ENCODE measurements around the gene TMEM163. TPM values are rescaled to one million over a fixed set of nuclear protein-coding genes. Genes with fewer than 3 reads are reported as not detected.
A peak's percentile ranks its signal among the peaks of the same experiment; 100 is the strongest.

Gene TMEM163
- total RNA-seq, 4 donors from 2014 or later, result 0.27 to 4.7 (median 1.1) TPM

GRCh38 chr2:134461511-134461910 is 257.3 kb downstream of the TMEM163 start:
- no peaks in the 10 kb centered on the region for H3K27me3 ChIP-seq
- H3K36me3 ChIP-seq, result no peaks in the 10 kb centered on the region
- intact Hi-C loops (cut with DNase I), result no loop called here
- H3K4me3 ChIP-seq (replicated peaks in 1 of 3), result no peak overlapping the region
- no peaks in the 10 kb centered on the region for H3K9me3 ChIP-seq
- H3K27ac ChIP-seq, result no peak overlapping the region
- peaks cover 0 to 11% of the 10 kb centered on the region in 2 donors for H3K4me1 ChIP-seq
- no peak for TF ChIP-seq POLR2A (IDR thresholded peaks at IDR 0.05)
- TF ChIP-seq, protein P1, sequence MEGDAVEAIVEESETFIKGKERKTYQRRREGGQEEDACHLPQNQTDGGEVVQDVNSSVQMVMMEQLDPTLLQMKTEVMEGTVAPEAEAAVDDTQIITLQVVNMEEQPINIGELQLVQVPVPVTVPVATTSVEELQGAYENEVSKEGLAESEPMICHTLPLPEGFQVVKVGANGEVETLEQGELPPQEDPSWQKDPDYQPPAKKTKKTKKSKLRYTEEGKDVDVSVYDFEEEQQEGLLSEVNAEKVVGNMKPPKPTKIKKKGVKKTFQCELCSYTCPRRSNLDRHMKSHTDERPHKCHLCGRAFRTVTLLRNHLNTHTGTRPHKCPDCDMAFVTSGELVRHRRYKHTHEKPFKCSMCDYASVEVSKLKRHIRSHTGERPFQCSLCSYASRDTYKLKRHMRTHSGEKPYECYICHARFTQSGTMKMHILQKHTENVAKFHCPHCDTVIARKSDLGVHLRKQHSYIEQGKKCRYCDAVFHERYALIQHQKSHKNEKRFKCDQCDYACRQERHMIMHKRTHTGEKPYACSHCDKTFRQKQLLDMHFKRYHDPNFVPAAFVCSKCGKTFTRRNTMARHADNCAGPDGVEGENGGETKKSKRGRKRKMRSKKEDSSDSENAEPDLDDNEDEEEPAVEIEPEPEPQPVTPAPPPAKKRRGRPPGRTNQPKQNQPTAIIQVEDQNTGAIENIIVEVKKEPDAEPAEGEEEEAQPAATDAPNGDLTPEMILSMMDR (IDR thresholded peaks at IDR 0.05), result no peak
- WGBS, 2 donors, result 60 to 63% methylated on average over 5 to 6 of the region's 6 CpGs
- no peak for DNase-seq

DNA sequence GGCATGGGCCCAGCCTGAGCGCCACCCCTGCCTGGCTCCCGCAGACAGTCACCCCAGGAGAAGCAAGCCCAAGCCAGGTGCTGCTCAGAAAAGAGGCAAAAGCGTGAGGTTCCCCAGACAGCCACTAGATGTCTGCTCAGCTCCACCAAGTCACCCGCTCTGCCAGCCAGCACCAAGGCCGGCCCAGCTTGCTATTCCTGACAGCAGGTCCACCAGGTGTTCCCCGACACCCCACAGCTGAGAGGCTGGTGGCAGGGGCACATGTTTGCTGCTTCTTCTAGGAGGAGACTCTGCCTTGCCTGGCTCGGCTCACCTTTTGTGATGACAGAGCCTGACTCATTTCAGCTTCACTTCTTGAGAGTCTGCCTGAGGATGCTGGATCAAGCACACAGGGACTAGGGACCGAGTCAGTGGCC is 258.2 kb downstream of the TMEM163 start:
- Histone ChIP-seq H3K9me3 (no peaks in the 10 kb centered on the region), H3K4me1 (peaks cover 0 to 11% of the 10 kb centered on the region in 2 donors), H3K4me3 (replicated peaks in 1 of 3) (no peak overlapping the region), H3K27ac (no peak overlapping the region), H3K36me3 (no peaks in the 10 kb centered on the region), H3K27me3 (no peaks in the 10 kb centered on the region)
- intact Hi-C loops (cut with DNase I), result no loop called here
- peak; percentile 74 to 75 for DNase-seq
- WGBS, 2 donors, result 17 to 40% methylated on average over 1 to 8 of the region's 8 CpGs
- no peak for TF ChIP-seq POLR2A (IDR thresholded peaks at IDR 0.05)
- TF ChIP-seq, protein P1 (IDR thresholded peaks at IDR 0.05), result peak; percentile 23 to 79 (median 68)

DNA sequence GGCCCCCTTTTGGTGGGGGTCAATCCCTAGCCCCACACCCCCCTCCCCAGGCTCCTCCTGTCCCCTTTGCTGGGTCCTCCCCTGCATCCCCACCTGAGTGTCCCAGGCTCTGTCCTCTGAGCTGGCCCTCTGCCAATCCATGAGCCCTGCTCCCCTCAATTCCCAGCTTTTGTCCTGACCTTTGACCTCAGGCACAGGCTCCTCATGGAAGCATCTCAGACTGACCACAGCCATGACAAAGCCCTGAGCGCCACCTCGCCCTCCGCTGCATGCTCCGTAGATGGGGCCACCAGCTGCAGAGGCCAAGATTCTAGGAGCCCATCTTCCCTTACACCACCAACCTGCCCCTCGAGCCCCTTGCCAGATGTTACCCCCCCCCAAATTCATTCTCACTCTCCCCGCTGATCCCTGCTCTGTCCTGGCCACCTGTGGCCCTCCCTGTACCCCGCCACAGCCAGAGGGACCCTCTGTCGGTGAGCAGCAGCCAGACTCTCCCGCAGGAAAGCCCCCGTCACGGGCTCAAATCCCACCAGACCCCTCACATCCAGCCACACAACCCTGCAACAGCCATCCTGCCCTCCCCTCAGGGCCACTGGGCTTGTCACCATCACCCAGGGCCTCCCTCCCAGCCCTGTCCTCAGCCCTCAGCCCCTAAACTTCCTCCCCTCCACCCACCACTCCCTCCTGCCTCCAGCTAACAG is 258.9 kb downstream of the TMEM163 start:
- H3K27ac ChIP-seq, result no peak overlapping the region

DNA sequence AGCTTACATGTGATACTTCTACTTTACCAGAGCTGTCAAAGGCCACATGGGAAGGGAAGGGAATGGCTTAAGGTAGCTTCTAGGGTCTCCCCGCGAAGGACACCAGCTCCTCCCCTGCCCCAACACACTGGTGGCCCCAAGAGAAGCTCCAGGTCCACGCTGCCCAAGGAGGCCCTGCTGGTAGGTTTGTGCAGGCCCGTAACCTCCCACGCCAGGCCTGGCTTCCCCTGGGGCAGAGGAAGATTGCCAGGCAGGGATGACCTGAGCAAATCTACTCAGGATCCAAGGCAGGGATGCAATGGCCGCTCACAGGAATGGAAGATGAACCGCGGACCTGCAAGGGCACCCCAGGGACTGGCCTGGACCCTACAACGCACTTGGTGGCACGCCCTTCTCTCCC is 259.9 kb downstream of the TMEM163 start:
- WGBS, 2 donors, result 86 to 95% methylated on average over 9 to 10 of the region's 10 CpGs
- DNase-seq, result no peak
- intact Hi-C loops (cut with DNase I), result no loop called here

More for the DNA sequence above, 258.9 kb downstream of the TMEM163 start:
- intact Hi-C loops (cut with DNase I), result no loop called here
- H3K9me3 ChIP-seq, result no peaks in the 10 kb centered on the region
- H3K4me3 ChIP-seq (replicated peaks in 1 of 3), result no peak overlapping the region
- 91 to 96% methylated on average over 11 of the region's 11 CpGs for WGBS, 2 donors
- TF ChIP-seq, protein P1 (IDR thresholded peaks at IDR 0.05), result no peak
- no peak for TF ChIP-seq POLR2A (IDR thresholded peaks at IDR 0.05)
- DNase-seq, result no peak
- peaks cover 0 to 16% of the 10 kb centered on the region in 2 donors for H3K4me1 ChIP-seq
- H3K27me3 ChIP-seq, result no peaks in the 10 kb centered on the region
- no peaks in the 10 kb centered on the region for H3K36me3 ChIP-seq

DNA sequence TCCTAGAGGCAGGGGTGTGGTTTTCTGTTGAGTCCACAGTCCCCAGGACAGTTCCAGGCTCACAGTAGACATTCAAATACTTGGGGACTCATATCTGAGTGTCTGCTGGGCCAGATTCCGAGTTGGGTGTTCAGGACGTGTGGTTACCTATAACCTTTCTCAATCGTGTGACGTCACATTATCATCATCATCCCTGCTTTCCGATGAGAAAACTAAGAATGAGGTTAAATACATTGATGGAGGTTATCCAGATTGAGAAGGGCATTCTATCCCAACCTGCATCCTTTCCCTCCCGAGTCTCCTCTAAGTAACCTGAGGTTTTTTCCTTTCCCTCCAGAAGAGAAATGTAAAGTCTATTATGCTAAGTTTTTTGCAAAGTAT is 260.3 kb downstream of the TMEM163 start:
- intact Hi-C loops (cut with DNase I), result no loop called here
- H3K4me1 ChIP-seq, result peaks cover 0 to 26% of the 10 kb centered on the region in 2 donors
- H3K9me3 ChIP-seq, result no peaks in the 10 kb centered on the region
- no peak overlapping the region for H3K4me3 ChIP-seq (replicated peaks in 1 of 3)
- TF ChIP-seq, protein P1 (IDR thresholded peaks at IDR 0.05), result no peak
- no peak for TF ChIP-seq POLR2A (IDR thresholded peaks at IDR 0.05)
- no peaks in the 10 kb centered on the region for H3K27me3 ChIP-seq
- H3K36me3 ChIP-seq, result no peaks in the 10 kb centered on the region
- no peak for DNase-seq
- H3K27ac ChIP-seq, result no peak overlapping the region
- 92 to 97% methylated on average over 6 of the region's 6 CpGs for WGBS, 2 donors

More for the DNA sequence above, 259.9 kb downstream of the TMEM163 start:
- Histone ChIP-seq H3K36me3 (no peaks in the 10 kb centered on the region), H3K27ac (no peak overlapping the region), H3K27me3 (no peaks in the 10 kb centered on the region), H3K4me3 (replicated peaks in 1 of 3) (no peak overlapping the region), H3K4me1 (peaks cover 0 to 25% of the 10 kb centered on the region in 2 donors), H3K9me3 (no peaks in the 10 kb centered on the region)
- TF ChIP-seq, protein P1 (IDR thresholded peaks at IDR 0.05), result no peak
- TF ChIP-seq POLR2A (IDR thresholded peaks at IDR 0.05), result no peak

All from thyroid gland (tissue), 4 donors.